T-cell (primary cell): ENCODE results near the gene EFTUD2. TPM values are rescaled to one million over a fixed set of nuclear protein-coding genes. Genes with fewer than 3 reads are reported as not detected.

Experiments used
- ATAC-seq, 4 experiments: fragments of 200-7000 bp in 3 of 4; fragments of 150-1000 bp in 1 of 4; cut with Tn5 transposase; replicated peaks in 1 of 4; 1 replicate in 3 of 4; 2 replicates in 1 of 4; pipeline ENCODE4 v1.10.0; 2021; ENCODE audit warnings: moderate library complexity in 3 of 4, mild to moderate bottlenecking in 2 of 4, moderate number of reproducible peaks in 1 of 4
- CTCF ChIA-PET, 2 donors: fragments of 300-600 bp; sonication (Branson Sonifier 250); formaldehyde crosslinking; loops; one replicate each; lab custom pipeline; 2022; ENCODE audit warnings: antibody characterized with exemption in 2 of 2; lab: Charles Lee
- POLR2A ChIA-PET, 2 donors: fragments of 300-600 bp; sonication (Branson Sonifier 250); formaldehyde crosslinking; loops; one replicate each; lab custom pipeline; 2022; ENCODE audit warnings: antibody characterized with exemption in 2 of 2; lab: Charles Lee
- DNase-seq, 35 experiments: peaks; one replicate each; pipeline versions ENCODE4 v3.0.0 to v3.0.0-alpha.2; 2013 to 2023
- H3K27ac ChIP-seq: one replicate; pipeline ENCODE4 v1.5.1; 2013; ENCODE audit warnings: low read length
- H3K27me3 ChIP-seq, 2 experiments: replicated peaks in 1 of 2; 1 replicate in 1 of 2; 2 replicates in 1 of 2; pipeline versions ENCODE4 v1.6.1 to v1.7.0; 2013; ENCODE audit warnings: low read length in 1 of 2, mixed read lengths in 1 of 2; ENCODE audit not compliant: control insufficient read depth in 2 of 2, insufficient read depth in 2 of 2; ENCODE audit errors: extremely low read depth in 1 of 2
- H3K36me3 ChIP-seq, 2 donors: 1 replicate in 1 of 2; 2 replicates in 1 of 2; pipeline versions ENCODE4 v1.6.1 to v1.7.0; 2013; ENCODE audit warnings: low read length in 1 of 2; ENCODE audit not compliant: control insufficient read depth in 2 of 2, insufficient read depth in 1 of 2; ENCODE audit errors: extremely low read depth in 1 of 2
- H3K4me1 ChIP-seq, 2 experiments: 1 replicate in 1 of 2; 2 replicates in 1 of 2; pipeline versions ENCODE4 v1.6.1 to v1.7.0; 2013; ENCODE audit warnings: low read length in 2 of 2, mixed read lengths in 1 of 2; ENCODE audit not compliant: insufficient read depth in 2 of 2, control insufficient read depth in 1 of 2; ENCODE audit errors: extremely low read depth in 1 of 2
- H3K4me3 ChIP-seq, 2 donors: 1 replicate in 1 of 2; 2 replicates in 1 of 2; pipeline versions ENCODE4 v1.5.1 to v1.7.0; 2013; ENCODE audit warnings: mild to moderate bottlenecking in 2 of 2, low read length in 1 of 2, moderate library complexity in 1 of 2; ENCODE audit not compliant: control insufficient read depth in 1 of 2; ENCODE audit errors: extremely low read depth in 1 of 2
- H3K9me3 ChIP-seq: 2 replicates; pipeline ENCODE4 v1.7.0; 2013
- H3K27ac Mint-ChIP-seq, 2 donors: one replicate each; pipeline ENCODE4 v1.8.0; 2020 to 2021; ENCODE audit warnings: mild to moderate bottlenecking in 2 of 2, mixed read lengths in 2 of 2
- H3K27me3 Mint-ChIP-seq, 2 donors: one replicate each; pipeline ENCODE4 v1.8.0; 2021 to 2022; ENCODE audit warnings: mixed read lengths in 2 of 2
- H3K36me3 Mint-ChIP-seq: one replicate; pipeline ENCODE4 v1.8.0; 2021; ENCODE audit warnings: mixed read lengths
- H3K4me1 Mint-ChIP-seq, 3 donors: one replicate each; pipeline ENCODE4 v1.8.0; 2020 to 2022; ENCODE audit warnings: mixed read lengths in 3 of 3, mild to moderate bottlenecking in 1 of 3
- H3K4me3 Mint-ChIP-seq, 3 donors: one replicate each; pipeline ENCODE4 v1.8.0; 2020 to 2022; ENCODE audit warnings: mild to moderate bottlenecking in 3 of 3, mixed read lengths in 3 of 3, moderate library complexity in 3 of 3
- H3K9me3 Mint-ChIP-seq, 3 donors: one replicate each; pipeline ENCODE4 v1.8.0; 2020 to 2022; ENCODE audit warnings: mixed read lengths in 3 of 3
- WGBS: methylation state at CpG from one replicate; pipeline ENCODE4 v1.1.5; 2013; ENCODE audit warnings: missing lambda C conversion rate; ENCODE audit not compliant: insufficient coverage; 5-methylcytosine and 5-hydroxymethylcytosine counted together
- total RNA-seq, 35 experiments: library from RNA in 6 of 35; stranded (reverse) in 6 of 35; fragments of 120-200 nt in 1 of 35; gene quantifications; one replicate each; pipeline versions ENCODE4 v1.2.1 to v1.2.4 and lab custom pipeline; 2013 to 2026

The EFTUD2 gene
- total RNA-seq, 5 donors from 2014 or later (not counting 1 experiment from before 2014, with no cell fraction given), result 83.1 to 127 (median 96.0) TPM

DNA sequence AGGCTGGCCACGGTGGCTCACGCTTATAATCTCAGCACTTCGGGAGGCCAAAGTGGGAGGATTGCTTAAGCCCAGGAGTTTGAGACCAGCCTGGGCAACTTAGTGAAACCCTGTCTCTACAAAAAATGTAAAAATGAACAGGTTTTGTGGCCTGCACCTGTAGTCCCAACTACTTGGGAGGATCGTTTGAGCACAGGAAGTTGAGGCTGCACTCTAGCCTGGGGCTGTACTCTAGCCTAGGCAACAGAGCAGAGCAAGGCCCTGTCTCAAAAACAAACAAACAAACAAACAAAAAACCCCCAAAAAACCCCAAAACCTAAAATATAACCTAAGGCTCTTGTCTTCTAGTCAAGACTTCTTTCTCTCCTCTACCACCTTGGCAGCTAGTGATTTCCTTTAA lies 59.0 kb downstream of the EFTUD2 start:
- H3K4me1 Mint-ChIP-seq, result no peaks in the 10 kb centered on the region
- no peaks in the 10 kb centered on the region for H3K4me1 ChIP-seq
- DNase-seq, result no peak
- CTCF ChIA-PET, result no interaction called here
- peaks cover 0 to 2% of the 10 kb centered on the region in 2 experiments for H3K27me3 ChIP-seq
- 10% methylated on average over 1 of the region's 4 CpGs for WGBS
- ATAC-seq, result no peak
- no peak overlapping the region for H3K4me3 Mint-ChIP-seq
- H3K36me3 Mint-ChIP-seq, result no peaks in the 10 kb centered on the region
- H3K9me3 Mint-ChIP-seq, result no peaks in the 10 kb centered on the region
- POLR2A ChIA-PET, result no interaction called here
- H3K27ac Mint-ChIP-seq, result no peak overlapping the region
- no peaks in the 10 kb centered on the region for H3K36me3 ChIP-seq
- H3K4me3 ChIP-seq, result no peak overlapping the region
- H3K9me3 ChIP-seq, result no peaks in the 10 kb centered on the region
- no peak overlapping the region for H3K27ac ChIP-seq
- H3K27me3 Mint-ChIP-seq, result peaks cover 0 to 2% of the 10 kb centered on the region in 2 donors

DNA sequence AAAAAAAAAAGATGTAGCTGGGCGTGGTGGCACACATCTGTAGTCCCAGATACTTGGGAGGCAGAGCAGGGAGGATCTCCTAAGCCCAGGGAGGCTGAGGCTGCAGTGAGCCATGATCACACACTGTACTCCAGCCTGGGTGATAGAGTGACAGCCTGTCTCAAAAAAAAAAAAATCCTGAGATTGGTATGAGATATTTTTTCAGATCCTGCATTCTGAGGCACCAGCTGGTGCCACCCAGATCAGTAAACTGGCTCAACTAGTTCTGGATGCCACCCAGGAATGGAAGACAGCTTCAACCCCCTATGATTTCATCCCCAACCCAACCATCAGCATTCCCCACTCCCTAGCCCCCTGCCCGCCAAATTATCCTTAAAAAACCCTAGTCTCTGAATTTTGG lies 62.0 kb downstream of the EFTUD2 start:
- no peaks in the 10 kb centered on the region for H3K9me3 Mint-ChIP-seq
- ChIA-PET POLR2A (no interaction called here), CTCF (no interaction called here)
- H3K4me3 Mint-ChIP-seq, result no peak overlapping the region
- H3K27ac Mint-ChIP-seq, result no peak overlapping the region
- Histone ChIP-seq H3K27me3 (peaks cover 0 to 21% of the 10 kb centered on the region in 2 experiments), H3K9me3 (no peaks in the 10 kb centered on the region), H3K27ac (no peak overlapping the region), H3K4me3 (no peak overlapping the region), H3K36me3 (no peaks in the 10 kb centered on the region), H3K4me1 (no peaks in the 10 kb centered on the region)
- WGBS, result no CpG with 5 or more reads among the region's 2 CpGs
- H3K4me1 Mint-ChIP-seq, result no peaks in the 10 kb centered on the region
- ATAC-seq, result no peak
- H3K27me3 Mint-ChIP-seq, result peaks cover 13 to 27% of the 10 kb centered on the region in 2 donors
- no peaks in the 10 kb centered on the region for H3K36me3 Mint-ChIP-seq
- no peak for DNase-seq

DNA sequence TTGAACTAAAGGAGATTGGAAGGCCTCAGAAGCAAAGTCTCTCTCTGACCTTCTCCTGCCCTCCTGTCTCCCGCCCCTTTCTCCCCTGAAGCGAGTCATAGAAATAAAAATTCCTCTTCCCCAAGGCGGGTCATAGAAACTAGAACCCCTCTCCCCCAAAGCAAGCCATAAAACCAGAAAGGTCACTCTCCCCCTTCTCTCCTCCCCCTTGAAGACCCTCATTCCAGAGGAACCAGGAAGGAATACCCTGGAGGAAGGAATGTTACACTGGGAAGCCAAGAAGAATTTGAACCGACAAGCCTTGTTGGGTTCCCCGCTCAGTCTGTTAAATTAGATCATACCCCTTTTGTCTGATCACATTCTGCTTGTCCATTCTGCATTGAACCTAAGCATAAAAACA lies 66.4 kb downstream of the EFTUD2 start:
- ATAC-seq (no peak), DNase-seq (no peak)
- H3K27ac Mint-ChIP-seq, result no peak overlapping the region
- Histone ChIP-seq H3K9me3 (no peaks in the 10 kb centered on the region), H3K4me3 (no peak overlapping the region), H3K36me3 (no peaks in the 10 kb centered on the region), H3K27me3 (peaks cover 8 to 49% of the 10 kb centered on the region in 2 experiments), H3K4me1 (peaks cover 4 to 11% of the 10 kb centered on the region in 2 experiments), H3K27ac (no peak overlapping the region)
- peaks cover 9 to 15% (median 11%) of the 10 kb centered on the region in 3 donors for H3K4me1 Mint-ChIP-seq
- 81% methylated on average over 2 of the region's 5 CpGs for WGBS
- H3K9me3 Mint-ChIP-seq, result no peaks in the 10 kb centered on the region
- H3K4me3 Mint-ChIP-seq, result no peak overlapping the region
- peaks cover 20 to 56% of the 10 kb centered on the region in 2 donors for H3K27me3 Mint-ChIP-seq
- ChIA-PET POLR2A (no interaction called here), CTCF (no interaction called here)
- no peaks in the 10 kb centered on the region for H3K36me3 Mint-ChIP-seq

DNA sequence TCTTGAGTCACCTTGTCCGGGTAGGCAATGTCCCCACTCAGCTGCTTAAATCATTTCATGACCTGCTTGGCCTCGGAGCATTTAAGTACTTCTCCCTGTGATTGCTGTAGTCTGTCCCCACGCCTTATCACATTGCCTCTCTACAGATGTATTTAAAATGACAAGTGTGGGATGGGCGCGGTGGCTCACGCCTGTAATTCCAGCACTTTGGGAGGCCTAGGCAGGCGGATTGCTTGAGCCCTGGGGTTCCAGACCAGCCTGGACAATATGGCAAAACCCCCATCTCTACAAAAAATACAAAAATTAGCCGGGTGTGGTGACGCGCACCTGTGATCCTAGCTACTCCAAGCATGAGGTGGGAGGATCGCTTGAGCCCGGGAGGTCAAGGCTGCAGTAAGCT lies 67.9 kb downstream of the EFTUD2 start:
- ChIA-PET CTCF (no interaction called here), POLR2A (interaction anchor here in 1 of 2 donors (0.7 kb wide), 1 partner anchor 1183 kb away, joined by 4 read pairs; no protein-coding TSS in a partner anchor)
- no peak overlapping the region for H3K4me3 ChIP-seq
- no peaks in the 10 kb centered on the region for H3K36me3 ChIP-seq
- no peak overlapping the region for H3K27ac ChIP-seq
- H3K36me3 Mint-ChIP-seq, result no peaks in the 10 kb centered on the region
- no peaks in the 10 kb centered on the region for H3K9me3 Mint-ChIP-seq
- peaks cover 9 to 15% (median 11%) of the 10 kb centered on the region in 3 donors for H3K4me1 Mint-ChIP-seq
- H3K4me1 ChIP-seq, result peaks cover 4 to 11% of the 10 kb centered on the region in 2 experiments
- DNase-seq, result no peak
- no peaks in the 10 kb centered on the region for H3K9me3 ChIP-seq
- H3K27ac Mint-ChIP-seq, result no peak overlapping the region
- H3K27me3 Mint-ChIP-seq, result peaks cover 32 to 68% of the 10 kb centered on the region in 2 donors
- no peak for ATAC-seq
- 89% methylated on average over 5 of the region's 12 CpGs for WGBS
- peak overlapping the region in 1 of 3 donors; percentile 81 for H3K4me3 Mint-ChIP-seq
- H3K27me3 ChIP-seq, result peaks cover 8 to 59% of the 10 kb centered on the region in 2 experiments

DNA sequence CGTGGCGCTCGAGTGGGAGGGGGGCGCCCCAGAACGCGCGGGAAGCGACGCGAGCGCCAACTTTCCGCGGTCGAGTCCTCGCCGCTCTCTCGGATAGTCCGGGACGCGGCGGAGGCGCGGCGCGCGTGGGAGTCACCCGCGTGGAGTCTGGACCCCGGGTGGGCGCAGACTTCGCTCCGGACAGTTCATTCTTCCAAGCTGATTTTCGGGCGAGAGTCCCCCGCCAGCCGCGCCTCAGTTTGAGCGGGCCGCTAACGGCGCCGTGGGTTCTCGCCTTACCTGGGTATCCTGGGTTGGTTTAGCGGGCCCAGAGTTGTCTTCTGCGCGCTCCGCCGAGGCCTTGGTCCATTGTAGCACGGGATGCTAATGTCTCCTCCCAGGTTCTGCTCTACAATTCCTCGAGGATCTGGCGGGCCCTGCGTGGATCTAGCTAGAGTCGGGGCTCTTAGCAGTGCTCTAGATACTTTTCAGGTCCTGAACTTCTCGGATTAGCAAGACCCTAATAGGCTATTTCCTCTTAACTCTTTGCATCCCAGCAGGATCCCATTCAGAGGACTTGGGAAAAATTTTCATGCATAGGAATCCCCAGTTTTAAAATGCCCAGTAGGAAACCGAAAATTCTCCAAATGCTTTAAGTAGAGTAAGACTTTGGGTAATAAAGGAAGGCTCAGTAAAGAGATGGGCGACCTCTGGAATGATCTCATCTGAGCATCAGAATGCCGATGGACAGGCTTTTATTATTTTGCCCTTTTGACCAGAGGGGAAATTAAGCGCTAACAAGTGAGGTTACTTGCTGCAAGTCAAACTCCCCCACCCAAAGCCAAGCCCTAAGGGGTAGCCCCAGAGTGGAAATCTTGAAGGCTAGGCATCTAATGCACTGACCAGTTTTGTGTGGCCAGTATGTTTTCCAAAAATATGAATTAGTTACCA lies 68.6 kb downstream of the EFTUD2 start:
- Histone ChIP-seq H3K27ac (no peak overlapping the region), H3K4me1 (peaks cover 4 to 11% of the 10 kb centered on the region in 2 experiments), H3K9me3 (no peaks in the 10 kb centered on the region), H3K4me3 (peak overlapping the region; percentile 10 to 55), H3K27me3 (peaks cover 8 to 66% of the 10 kb centered on the region in 2 experiments), H3K36me3 (no peaks in the 10 kb centered on the region)
- H3K27me3 Mint-ChIP-seq, result peaks cover 32 to 75% of the 10 kb centered on the region in 2 donors
- peak in 8 of 35 experiments; percentile 6 to 31 (median 16) for DNase-seq
- H3K4me1 Mint-ChIP-seq, result peaks cover 9 to 15% (median 11%) of the 10 kb centered on the region in 3 donors
- CTCF ChIA-PET, result no interaction called here
- no peak overlapping the region for H3K27ac Mint-ChIP-seq
- H3K36me3 Mint-ChIP-seq, result no peaks in the 10 kb centered on the region
- 3% methylated on average over 53 of the region's 58 CpGs for WGBS
- POLR2A ChIA-PET, result interaction anchor here in 1 of 2 donors (0.7 kb wide), 1 partner anchor 1182 kb away, joined by 4 read pairs; no protein-coding TSS in a partner anchor
- H3K4me3 Mint-ChIP-seq, result peak overlapping the region; percentile 66 to 81 (median 76)
- no peaks in the 10 kb centered on the region for H3K9me3 Mint-ChIP-seq
- peak; percentile 33 to 56 (median 48) for ATAC-seq

DNA sequence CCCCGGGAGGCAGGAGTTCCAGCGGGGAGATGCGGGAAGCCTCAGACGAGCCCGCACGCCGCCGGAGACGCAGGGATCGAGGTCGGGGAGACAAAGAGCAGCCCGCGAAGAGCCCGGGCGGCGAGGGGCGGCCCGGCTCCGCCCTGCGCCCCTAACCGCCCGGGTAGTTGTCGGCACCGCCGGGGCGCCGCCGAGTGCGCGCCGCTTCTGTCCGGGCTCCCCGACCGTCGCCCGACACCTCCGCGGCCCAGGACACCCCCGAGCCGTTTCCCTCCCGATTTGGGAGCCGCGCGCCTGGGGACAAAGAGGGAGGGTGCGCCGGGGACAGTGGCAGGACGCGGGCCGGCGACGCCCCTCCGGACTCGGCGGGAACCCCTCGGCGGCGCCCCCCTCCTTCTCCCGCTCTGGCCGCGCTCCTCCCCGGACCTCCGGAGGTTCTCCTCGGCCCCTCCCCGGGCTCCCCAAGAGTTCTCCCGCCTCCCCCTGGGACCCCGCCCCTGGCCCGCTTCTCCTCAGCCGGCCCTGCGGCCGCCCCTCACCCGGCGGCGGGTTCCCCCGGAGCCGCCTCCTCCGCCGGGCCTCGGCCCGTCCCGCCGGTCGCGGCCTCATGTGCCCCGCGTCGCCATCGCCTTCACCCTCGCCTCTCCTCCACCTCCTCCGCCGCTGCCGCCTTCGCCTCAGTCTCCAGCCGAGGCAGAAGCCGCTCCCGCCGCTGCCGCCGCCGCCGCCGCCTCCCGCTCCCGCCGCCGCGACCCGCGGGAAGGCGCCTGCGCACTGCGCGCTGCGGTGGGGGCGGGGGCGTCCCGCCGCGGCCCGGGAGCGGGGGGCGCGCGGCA lies 69.5 kb downstream of the EFTUD2 start, which contains the start of gene GJC1:
Gene GJC1, minus strand, starts transcription at position 765 of the 836 bp plus-strand sequence. CDS start 24,470 bp downstream, outside the sequence.
- peaks cover 32 to 73% of the 10 kb centered on the region in 2 donors for H3K27me3 Mint-ChIP-seq
- ATAC-seq (peak; percentile 51 to 65 (median 58)), DNase-seq (peak in 10 of 35 experiments; percentile 3 to 26 (median 10))
- Histone ChIP-seq H3K27me3 (peaks cover 8 to 67% of the 10 kb centered on the region in 2 experiments), H3K4me1 (peaks cover 4 to 11% of the 10 kb centered on the region in 2 experiments), H3K9me3 (no peaks in the 10 kb centered on the region), H3K27ac (no peak within 1 kb of the TSS), H3K4me3 (peak within 1 kb of the TSS; percentile 24 to 70), H3K36me3 (no peaks in the 10 kb centered on the region)
- peaks cover 9 to 15% (median 11%) of the 10 kb centered on the region in 3 donors for H3K4me1 Mint-ChIP-seq
- WGBS, result under 1% methylated on average over 117 of the region's 123 CpGs
- H3K4me3 Mint-ChIP-seq, result peak within 1 kb of the TSS; percentile 78 to 81 (median 79)
- peak within 1 kb of the TSS in 1 of 2 donors; percentile 4 for H3K27ac Mint-ChIP-seq
- ChIA-PET CTCF (no interaction called here), POLR2A (interaction anchor here in 1 of 2 donors (0.5 kb wide), 1 partner anchor 141 kb away, joined by 5 read pairs; no protein-coding TSS in a partner anchor)
- H3K36me3 Mint-ChIP-seq, result no peaks in the 10 kb centered on the region
- H3K9me3 Mint-ChIP-seq, result no peaks in the 10 kb centered on the region
